ENCODE results near the gene SLC9A3. TPM values are rescaled to one million over a fixed set of nuclear protein-coding genes. Genes with fewer than 3 reads are reported as not detected.

SLC9A3 gene
- total and polyA plus RNA-seq, 2 of the 13 experiments (the other 11 are each of a cell fraction or from before 2014, with no cell fraction given), result 1.5 to 1.8 TPM

DNA sequence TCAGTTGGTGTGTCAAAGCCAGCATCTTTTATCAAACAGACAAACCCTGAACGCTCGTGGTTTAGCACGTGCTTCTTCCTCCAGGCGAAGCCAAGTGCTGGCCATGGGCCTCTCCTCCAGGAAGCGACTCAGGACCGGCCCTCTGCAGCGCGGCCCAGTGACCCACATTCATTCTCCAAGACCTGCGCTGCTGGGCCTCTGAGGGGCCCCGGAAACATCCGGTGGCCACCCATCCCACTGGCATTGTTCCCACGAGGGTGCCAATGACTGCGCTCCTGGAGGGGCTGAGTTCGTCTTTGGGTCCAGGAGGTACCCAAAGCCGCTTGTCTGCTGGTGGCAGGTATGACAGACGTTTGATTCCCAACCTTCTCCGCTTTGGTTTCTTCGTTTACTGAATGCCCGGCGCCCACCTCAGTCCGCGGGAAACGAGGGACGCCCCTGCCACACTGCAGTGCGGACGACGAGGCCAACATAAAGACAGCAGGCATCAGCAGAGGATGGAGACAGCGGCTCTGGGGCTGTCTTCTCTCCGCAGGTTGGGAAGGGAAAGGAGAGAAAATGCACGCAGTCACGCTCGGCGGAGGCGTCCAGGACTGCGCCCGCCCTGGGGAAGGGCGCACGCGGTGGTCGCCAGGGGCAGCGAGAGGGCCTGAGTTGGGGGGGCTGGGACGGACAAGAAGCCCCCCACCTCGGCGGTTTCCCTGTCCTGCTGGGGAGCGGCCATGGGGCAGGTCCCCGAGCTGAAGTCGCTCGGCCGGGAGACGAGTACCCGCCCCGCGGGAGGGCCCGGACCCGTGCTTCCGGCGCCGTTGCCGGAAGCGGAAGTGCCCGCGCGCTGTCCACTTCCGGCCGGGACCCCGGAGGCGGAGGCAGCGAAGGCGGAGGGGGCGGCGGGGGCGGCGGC lies 81.7 kb downstream of the SLC9A3 start, which contains the start of gene EXOC3 (continued):
- TF ChIP-seq, protein P1, sequence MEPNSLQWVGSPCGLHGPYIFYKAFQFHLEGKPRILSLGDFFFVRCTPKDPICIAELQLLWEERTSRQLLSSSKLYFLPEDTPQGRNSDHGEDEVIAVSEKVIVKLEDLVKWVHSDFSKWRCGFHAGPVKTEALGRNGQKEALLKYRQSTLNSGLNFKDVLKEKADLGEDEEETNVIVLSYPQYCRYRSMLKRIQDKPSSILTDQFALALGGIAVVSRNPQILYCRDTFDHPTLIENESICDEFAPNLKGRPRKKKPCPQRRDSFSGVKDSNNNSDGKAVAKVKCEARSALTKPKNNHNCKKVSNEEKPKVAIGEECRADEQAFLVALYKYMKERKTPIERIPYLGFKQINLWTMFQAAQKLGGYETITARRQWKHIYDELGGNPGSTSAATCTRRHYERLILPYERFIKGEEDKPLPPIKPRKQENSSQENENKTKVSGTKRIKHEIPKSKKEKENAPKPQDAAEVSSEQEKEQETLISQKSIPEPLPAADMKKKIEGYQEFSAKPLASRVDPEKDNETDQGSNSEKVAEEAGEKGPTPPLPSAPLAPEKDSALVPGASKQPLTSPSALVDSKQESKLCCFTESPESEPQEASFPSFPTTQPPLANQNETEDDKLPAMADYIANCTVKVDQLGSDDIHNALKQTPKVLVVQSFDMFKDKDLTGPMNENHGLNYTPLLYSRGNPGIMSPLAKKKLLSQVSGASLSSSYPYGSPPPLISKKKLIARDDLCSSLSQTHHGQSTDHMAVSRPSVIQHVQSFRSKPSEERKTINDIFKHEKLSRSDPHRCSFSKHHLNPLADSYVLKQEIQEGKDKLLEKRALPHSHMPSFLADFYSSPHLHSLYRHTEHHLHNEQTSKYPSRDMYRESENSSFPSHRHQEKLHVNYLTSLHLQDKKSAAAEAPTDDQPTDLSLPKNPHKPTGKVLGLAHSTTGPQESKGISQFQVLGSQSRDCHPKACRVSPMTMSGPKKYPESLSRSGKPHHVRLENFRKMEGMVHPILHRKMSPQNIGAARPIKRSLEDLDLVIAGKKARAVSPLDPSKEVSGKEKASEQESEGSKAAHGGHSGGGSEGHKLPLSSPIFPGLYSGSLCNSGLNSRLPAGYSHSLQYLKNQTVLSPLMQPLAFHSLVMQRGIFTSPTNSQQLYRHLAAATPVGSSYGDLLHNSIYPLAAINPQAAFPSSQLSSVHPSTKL (CRISPR knock-in tag; IDR thresholded peaks at IDR 0.05), result peak; percentile 6; the same call in 1 of the 2 replicates
- TF ChIP-seq KDM4B (CRISPR knock-in tag; IDR thresholded peaks at IDR 0.05) (no peak), SPEN (CRISPR knock-in tag; IDR thresholded peaks at IDR 0.05; ENCODE audit: low read depth) (peak; percentile 79), HDAC1 (CRISPR knock-in tag; IDR thresholded peaks at IDR 0.05) (peak; percentile 68), TMF1 (CRISPR knock-in tag; IDR thresholded peaks at IDR 0.05; ENCODE audit: low read depth) (0 out of 2 replicates have a peak, but pooled peaks have one; percentile 9), YEATS2 (CRISPR knock-in tag; IDR thresholded peaks at IDR 0.05; ENCODE audit: borderline replicate concordance) (peak; percentile 65; the same call in 1 of the 2 replicates), ZMYM2 (CRISPR knock-in tag; IDR thresholded peaks at IDR 0.05) (no peak), ZNF274 (CRISPR knock-in tag; IDR thresholded peaks at IDR 0.05) (peak; percentile 76), ZNF790 (CRISPR knock-in tag; IDR thresholded peaks at IDR 0.05; ENCODE audit: borderline replicate concordance) (no peak), ADNP (CRISPR knock-in tag; IDR thresholded peaks at IDR 0.05) (no peak), MXI1 (IDR thresholded peaks at IDR 0.05; ENCODE audit: borderline replicate concordance, low read depth, low read length) (peak; percentile 27; the same call in 1 of the 3 replicates), ZNF556 (CRISPR knock-in tag; IDR thresholded peaks at IDR 0.05; ENCODE audit: borderline replicate concordance) (no peak; the same call in 1 of the 2 replicates), FOXC1 (CRISPR knock-in tag; IDR thresholded peaks at IDR 0.05; ENCODE audit: borderline replicate concordance) (no peak; the same call in 1 of the 2 replicates)
- TF ChIP-seq, protein P2, sequence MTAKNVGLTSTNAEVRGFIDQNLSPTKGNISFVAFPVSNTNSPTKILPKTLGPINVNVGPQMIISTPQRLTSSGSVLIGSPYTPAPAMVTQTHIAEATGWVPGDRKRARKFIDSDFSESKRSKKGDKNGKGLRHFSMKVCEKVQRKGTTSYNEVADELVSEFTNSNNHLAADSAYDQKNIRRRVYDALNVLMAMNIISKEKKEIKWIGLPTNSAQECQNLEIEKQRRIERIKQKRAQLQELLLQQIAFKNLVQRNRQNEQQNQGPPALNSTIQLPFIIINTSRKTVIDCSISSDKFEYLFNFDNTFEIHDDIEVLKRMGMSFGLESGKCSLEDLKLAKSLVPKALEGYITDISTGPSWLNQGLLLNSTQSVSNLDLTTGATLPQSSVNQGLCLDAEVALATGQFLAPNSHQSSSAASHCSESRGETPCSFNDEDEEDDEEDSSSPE (CRISPR knock-in tag; IDR thresholded peaks at IDR 0.05), result peak; percentile 66
- TF ChIP-seq, protein P3, sequence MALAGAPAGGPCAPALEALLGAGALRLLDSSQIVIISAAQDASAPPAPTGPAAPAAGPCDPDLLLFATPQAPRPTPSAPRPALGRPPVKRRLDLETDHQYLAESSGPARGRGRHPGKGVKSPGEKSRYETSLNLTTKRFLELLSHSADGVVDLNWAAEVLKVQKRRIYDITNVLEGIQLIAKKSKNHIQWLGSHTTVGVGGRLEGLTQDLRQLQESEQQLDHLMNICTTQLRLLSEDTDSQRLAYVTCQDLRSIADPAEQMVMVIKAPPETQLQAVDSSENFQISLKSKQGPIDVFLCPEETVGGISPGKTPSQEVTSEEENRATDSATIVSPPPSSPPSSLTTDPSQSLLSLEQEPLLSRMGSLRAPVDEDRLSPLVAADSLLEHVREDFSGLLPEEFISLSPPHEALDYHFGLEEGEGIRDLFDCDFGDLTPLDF (CRISPR knock-in tag; IDR thresholded peaks at IDR 0.05), result no peak
- TF ChIP-seq, protein P4, sequence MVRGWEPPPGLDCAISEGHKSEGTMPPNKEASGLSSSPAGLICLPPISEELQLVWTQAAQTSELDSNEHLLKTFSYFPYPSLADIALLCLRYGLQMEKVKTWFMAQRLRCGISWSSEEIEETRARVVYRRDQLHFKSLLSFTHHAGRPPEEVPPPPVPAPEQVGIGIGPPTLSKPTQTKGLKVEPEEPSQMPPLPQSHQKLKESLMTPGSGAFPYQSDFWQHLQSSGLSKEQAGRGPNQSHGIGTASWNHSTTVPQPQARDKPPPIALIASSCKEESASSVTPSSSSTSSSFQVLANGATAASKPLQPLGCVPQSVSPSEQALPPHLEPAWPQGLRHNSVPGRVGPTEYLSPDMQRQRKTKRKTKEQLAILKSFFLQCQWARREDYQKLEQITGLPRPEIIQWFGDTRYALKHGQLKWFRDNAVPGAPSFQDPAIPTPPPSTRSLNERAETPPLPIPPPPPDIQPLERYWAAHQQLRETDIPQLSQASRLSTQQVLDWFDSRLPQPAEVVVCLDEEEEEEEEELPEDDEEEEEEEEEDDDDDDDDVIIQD (CRISPR knock-in tag; IDR thresholded peaks at IDR 0.05; ENCODE audit: low read depth), result no peak
- TF ChIP-seq, protein P5, sequence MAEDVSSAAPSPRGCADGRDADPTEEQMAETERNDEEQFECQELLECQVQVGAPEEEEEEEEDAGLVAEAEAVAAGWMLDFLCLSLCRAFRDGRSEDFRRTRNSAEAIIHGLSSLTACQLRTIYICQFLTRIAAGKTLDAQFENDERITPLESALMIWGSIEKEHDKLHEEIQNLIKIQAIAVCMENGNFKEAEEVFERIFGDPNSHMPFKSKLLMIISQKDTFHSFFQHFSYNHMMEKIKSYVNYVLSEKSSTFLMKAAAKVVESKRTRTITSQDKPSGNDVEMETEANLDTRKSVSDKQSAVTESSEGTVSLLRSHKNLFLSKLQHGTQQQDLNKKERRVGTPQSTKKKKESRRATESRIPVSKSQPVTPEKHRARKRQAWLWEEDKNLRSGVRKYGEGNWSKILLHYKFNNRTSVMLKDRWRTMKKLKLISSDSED (CRISPR knock-in tag; IDR thresholded peaks at IDR 0.05), result peak; percentile 86; the same call in 1 of the 2 replicates
- TF ChIP-seq, protein P6, sequence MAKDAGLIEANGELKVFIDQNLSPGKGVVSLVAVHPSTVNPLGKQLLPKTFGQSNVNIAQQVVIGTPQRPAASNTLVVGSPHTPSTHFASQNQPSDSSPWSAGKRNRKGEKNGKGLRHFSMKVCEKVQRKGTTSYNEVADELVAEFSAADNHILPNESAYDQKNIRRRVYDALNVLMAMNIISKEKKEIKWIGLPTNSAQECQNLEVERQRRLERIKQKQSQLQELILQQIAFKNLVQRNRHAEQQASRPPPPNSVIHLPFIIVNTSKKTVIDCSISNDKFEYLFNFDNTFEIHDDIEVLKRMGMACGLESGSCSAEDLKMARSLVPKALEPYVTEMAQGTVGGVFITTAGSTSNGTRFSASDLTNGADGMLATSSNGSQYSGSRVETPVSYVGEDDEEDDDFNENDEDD (CRISPR knock-in tag; IDR thresholded peaks at IDR 0.05; ENCODE audit: borderline replicate concordance), result peak; percentile 41; the same call in 1 of the 2 replicates

Measured in HepG2 (cell line).